NCI-H2227 (cell line): Measurements from ENCODE around the gene RHOV.

Source experiments
- DNase-seq: peaks from one replicate; lab custom pipeline; 2025; ENCODE audit not compliant: unreplicated experiment; lab: John Stamatoyannopoulos, UW

RHOV gene

GRCh38 chr15:40873694-40874561 is at the start of gene RHOV:
TSS of gene RHOV (minus strand) at chr15:40874234. CDS start at chr15:40874139, 95 bp downstream.
- DNase-seq, result peak; percentile 56

- no peak for DNase-seq
These were observed 49.5 kb upstream of the RHOV start for GRCh38 chr15:40923551-40923950.

DNA sequence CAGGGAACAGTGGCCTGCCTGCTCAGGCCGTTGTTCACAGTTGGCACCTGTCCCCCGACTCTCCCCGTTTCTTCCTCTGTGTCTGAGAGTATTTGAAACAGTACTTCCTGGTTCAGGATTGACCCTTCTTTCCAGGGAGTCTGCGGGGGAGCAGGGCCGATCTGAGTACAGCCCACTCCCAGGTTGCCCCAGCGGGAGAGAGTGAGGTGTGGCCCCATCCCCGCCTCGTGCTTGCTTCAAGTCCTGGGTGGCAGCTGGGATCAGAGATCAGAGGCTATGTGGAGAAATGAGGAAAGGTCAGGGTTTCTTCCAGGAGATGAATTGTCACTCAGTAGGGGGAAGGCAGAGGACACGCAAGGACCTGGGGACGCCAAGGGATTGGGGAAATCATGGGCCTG is 48.6 kb upstream of the RHOV start:
- DNase-seq, result no peak

GRCh38 chr15:40921949-40922607 is 48.0 kb upstream of the RHOV start:
- DNase-seq, result no peak

- no peak for DNase-seq
These were observed 44.9 kb upstream of the RHOV start for GRCh38 chr15:40918799-40919392.

DNA sequence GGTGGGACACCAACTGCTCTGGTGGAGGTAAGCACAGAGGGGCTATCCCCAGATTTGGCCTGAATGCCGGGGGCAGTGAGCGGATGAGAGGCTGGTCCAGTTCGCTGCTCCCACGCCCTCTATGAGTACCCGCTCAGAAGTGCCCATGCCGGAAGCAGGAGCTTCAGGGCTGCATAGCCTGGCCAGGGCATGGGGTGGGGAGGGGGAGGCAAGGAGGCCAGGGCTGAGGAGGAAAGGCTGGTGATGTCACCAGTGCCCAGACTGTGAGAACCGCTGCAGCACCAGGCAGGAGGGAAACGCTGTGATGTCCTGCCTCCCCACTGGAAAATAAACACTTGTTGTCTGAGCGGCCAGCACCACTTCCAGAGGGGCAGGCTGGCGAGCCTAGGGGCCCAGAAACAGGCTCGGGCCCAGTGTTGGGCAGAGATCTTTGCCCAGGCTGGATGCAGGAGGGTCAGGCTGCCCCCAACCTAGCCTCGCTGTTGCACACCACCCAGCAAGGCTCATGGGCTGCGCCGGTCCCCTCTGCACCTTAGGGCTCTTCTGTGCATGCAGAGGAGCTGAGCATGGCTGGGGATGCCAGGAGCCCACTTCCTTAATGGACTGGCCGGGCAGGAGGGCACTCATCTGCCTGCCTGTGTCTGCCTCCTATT is 44.2 kb upstream of the RHOV start:
- no peak for DNase-seq

- DNase-seq, result no peak
These were observed 43.6 kb upstream of the RHOV start for GRCh38 chr15:40917585-40917984.

- no peak for DNase-seq
These were observed 41.6 kb upstream of the RHOV start for GRCh38 chr15:40915679-40916078.

GRCh38 chr15:40915116-40915661 is 41.2 kb upstream of the RHOV start:
- DNase-seq, result no peak

DNA sequence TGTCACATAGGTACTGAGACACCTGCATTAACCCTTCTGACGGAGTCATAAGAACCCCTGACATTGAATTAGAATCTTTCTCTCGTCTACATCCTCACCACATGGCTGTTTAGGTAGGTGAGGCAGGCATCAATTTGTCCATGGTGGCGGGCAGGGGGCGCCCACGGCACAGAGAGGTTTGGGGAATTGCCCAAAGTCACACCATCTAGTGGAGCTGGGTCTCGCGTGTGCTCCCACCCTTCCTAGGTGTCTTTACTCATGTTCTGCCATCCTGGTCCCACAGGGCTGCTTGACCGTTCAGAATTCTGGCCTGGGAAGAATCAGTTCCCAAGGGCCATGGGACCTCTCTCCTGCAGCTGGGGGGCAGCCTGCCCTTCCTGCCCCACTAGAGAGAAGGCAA is 40.5 kb upstream of the RHOV start:
- no peak for DNase-seq

GRCh38 chr15:40914013-40914412 is 40.0 kb upstream of the RHOV start:
- no peak for DNase-seq

- no peak for DNase-seq
These were observed 38.4 kb upstream of the RHOV start for GRCh38 chr15:40912478-40912877.

DNA sequence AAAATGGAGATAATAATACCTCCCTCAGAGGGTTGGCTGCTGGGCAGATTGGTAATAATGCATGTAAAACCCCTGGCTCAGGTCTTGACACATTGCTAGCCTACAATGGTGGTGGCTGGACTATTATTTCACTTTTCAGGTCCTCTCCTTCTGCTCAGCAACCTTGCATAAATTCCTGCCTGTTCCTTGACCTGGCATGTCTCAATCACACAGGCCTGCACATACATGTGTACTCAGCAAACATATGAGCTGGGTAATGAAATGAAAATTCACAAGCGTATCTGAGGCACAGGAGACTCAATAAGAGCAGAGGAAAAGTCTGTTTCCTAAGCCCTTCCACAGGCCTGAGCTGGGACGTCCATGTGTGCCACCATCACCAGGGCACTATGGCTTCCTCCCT is 37.7 kb upstream of the RHOV start:
- no peak for DNase-seq

GRCh38 chr15:40911141-40911540 is 37.1 kb upstream of the RHOV start:
- peak; percentile 55 for DNase-seq

DNA sequence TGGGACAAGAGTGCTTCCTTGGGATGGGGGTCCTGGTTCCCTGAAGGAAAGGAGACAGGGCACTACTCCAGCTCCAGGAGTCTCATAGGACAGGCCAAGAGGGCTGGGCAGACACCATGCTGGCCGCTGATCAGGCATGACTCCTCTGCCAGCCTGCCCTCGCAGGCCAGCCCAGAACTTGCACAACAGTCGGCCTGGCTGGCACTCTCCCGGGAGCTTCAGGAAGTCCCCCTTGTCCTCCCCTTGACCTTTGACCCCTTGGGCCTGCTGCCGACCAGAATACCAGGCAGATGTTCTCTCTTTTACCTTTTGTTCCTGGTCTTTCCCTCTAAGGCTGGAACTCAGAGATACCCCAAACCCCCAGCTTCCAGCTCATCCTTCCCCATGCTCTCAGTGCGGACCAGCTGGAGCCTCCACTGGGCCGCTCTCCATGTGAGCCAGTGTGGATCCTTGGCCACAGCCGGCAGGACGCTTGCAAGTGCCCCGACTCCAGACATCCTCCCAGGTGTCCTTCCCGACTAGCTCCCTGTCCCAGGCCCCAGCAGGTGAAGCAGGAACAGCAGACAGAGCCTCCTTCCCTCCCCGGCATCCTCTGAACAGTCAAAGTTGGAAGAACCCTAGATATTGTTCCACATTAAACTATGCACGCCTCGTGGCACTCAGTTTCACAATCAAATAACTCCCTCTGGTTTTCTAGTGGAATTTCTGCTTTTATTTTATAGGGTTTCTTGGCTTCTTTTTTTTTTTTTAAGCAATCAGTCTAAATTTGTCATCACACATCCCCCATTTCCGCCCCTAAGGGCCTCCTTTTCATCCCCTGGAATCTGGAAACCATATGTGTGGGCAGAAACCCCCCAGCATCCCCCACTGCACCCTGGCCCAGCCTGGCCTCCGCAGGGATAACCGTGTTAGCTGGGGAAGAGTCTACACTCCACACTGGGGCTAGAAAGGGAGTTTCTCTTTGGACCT is 35.9 kb upstream of the RHOV start:
- DNase-seq, result no peak

DNA sequence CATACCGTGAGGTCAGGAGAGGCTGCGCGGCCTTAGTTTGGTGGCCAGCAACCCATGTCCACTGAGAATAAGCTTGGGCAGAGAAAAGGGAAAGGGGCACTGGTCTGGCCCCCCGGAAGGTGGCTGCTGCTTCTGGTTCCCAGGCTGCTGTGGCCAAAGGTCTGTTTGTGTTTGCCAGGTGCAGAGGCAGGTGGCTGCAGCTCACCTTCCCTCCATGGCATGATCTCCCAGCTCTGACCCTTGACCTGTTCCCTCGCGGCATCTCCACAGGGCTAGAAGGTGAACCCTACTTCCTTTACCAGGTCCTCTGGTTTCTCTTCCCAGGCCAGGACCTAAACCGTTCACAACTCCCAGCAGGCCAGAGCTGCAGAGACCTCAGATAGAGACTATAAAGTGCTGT is 34.1 kb upstream of the RHOV start:
- DNase-seq, result no peak

DNA sequence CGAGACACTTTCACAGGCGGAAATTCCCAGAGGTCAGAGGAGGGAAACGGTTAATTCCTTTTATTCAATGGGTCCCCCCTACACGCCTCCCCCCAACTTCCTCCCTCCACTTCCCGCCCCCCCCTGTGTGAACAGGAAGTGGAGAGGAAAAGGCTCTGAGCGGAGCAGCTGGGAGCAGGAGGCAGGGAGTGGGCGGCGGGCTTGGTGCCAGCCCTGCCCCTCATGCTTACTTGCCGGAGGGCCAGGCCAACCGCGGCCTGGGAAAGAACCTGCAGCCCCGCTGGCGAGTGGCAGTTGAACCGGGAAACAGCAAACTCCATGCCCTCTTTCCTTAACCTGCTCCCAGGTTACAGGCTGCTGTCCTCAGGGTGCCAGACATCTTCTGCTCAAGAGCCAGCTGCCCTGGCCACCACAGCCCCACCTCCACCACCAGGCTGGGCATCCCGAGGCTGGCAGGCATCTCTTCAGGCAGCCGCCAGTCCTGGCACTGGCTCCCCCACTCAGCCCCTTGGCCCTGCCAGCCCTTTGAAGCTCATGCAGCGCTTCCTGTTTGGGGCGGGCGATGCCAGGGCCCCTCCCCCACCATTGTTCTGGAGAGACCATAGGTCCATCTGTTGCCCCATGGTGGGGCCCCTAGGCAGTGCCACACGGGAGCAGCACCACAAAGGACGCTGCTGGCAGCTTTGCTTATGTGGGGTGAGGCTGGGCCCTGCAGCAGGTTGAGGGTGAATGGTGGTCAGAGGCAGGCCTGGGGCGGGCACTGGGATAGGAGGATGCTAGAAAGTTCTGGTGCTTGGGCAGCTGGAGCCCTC is 33.2 kb upstream of the RHOV start:
- peak; percentile 71 for DNase-seq

- DNase-seq, result peak; percentile 83
These were observed 32.3 kb upstream of the RHOV start for GRCh38 chr15:40906091-40906990.
